RWPE1 (cell line): ENCODE data around the gene ATP2B3.
A peak's percentile ranks its signal among the peaks of the same experiment; 100 is the strongest.

Source experiments
- CTCF ChIA-PET: fragments of 350-600 bp; sonication (Branson Sonifier 250); formaldehyde crosslinking; extraction: SDS; loops from one replicate; lab custom pipeline; 2021; lab: Yijun Ruan, JAX
- POLR2A ChIA-PET: fragments of 400-600 bp; formaldehyde crosslinking; extraction: SDS; loops from one replicate; lab custom pipeline; 2020; ENCODE audit warnings: antibody characterized with exemption; ENCODE audit not compliant: low non-redundant PET; lab: Yijun Ruan, JAX
- DNase-seq: peaks from one replicate; pipeline ENCODE4 v3.0.0; 2012; ENCODE audit warnings: low spot score
- H3K27ac ChIP-seq: fragments of 450-650 bp; 2 replicates; pipeline ENCODE4 v1.5.1; 2017
- CTCF ChIP-seq: fragments of 450-650 bp; conservative IDR thresholded peaks from 2 replicates; pipeline ENCODE4 v1.5.1; 2017; ENCODE audit warnings: low read depth, mild to moderate bottlenecking

Gene ATP2B3

GRCh38 chrX:153606503-153606902, 89.1 kb downstream of the ATP2B3 start:
- DNase-seq, result no peak
- TF ChIP-seq CTCF, result no peak
- ChIA-PET CTCF (interaction anchor here (0.7 to 1.1 kb wide), 2 partner anchors 62 to 257 kb away, joined by 3 read pairs; no protein-coding TSS in a partner anchor), POLR2A (no interaction called here)
- no peak overlapping the region for H3K27ac ChIP-seq

DNA sequence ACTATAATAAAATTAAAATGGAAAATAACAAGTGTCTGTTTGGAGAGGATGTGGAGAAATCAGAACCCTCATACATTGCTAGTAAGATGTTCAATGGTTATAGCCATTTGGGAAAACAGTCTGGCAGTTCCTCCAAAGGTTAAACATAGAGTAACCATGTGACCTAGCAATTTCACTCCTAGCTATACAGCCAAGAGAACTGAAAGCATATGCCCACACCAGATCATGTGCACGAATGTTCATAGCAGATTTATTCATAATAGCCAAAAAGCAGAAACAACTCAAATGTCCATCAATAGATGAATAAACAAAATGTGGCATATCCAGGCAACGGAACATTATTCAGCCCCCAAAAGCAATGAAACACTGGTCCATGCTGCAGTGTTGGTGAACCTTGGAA, 90.9 kb downstream of the ATP2B3 start:
- POLR2A ChIA-PET, result no interaction called here
- no peak for TF ChIP-seq CTCF
- CTCF ChIA-PET, result no interaction called here
- DNase-seq, result no peak
- H3K27ac ChIP-seq, result no peak overlapping the region

DNA sequence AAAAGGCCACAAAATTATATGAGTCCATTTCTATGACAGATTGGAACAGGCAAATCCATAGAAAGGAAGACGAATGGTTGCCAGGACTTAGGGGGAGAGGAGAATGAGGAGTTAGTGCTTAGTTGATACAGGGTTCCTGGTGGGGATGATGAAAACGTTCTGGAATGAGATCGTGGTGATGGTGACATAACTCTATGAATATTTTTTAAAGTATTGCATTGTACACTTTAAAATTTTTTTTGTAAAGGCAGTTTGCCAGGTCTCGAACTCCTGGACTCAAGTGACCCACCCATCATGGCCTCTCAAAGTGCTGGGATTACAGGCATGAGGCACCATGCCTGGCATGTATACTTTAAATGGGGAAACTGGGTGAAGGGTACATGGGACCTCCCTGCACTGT, 91.4 kb downstream of the ATP2B3 start:
- ChIA-PET POLR2A (no interaction called here), CTCF (interaction anchor here (0.6 to 1.4 kb wide), 4 partner anchors 9 to 59 kb away, joined by 3 to 12 read pairs (median 4); no protein-coding TSS in a partner anchor)
- TF ChIP-seq CTCF, result no peak
- H3K27ac ChIP-seq, result no peak overlapping the region
- no peak for DNase-seq

DNA sequence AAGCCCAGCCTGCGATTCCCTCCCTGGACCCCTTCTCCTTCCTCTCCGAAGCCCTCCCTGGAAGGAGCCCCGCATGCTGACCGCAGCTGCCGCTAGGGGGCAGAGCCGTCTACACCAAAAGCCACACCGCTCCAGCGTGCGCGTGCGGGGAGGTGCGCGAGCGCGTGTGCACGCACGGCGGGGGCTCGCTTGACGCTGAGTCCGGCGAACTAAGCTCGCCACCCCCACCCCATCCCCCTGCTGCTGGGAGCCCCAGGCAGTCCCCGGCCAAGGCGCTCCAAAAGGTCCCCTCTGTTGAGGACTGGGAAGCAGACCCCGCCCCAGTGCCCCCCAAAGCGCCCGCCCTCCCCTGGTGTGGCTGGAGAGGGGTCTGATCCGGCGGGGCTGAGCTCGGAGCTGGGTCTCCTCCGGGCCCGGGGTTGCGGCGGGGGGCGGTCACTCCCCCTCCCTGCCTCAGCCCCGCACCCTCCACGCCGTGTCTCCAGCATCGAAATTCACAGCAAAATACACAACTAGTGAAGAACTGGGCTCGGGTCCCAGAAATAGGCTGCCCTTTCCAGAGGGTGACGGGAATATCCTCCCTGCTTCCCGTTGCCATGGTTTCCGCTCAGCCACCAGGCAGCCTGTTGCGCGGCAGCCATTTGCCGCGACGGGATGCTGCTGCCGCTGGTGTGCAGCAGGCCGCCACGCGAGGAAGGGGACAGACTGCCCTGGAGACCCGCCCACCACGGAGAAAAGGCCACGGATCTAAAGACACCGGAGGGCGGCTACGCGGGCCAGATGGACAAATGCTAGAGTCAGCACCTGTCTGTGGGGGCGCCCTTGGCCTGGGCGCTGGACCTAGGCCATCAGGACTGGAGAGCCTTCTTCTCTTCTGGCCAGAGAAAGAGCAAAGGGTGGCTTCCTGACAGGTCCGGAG, 92.7 kb downstream of the ATP2B3 start:
- POLR2A ChIA-PET, result no interaction called here
- CTCF ChIA-PET, result interaction anchor here (0.6 to 1.4 kb wide), 10 partner anchors 8 to 189 kb away, joined by 3 to 12 read pairs (median 4); no protein-coding TSS in a partner anchor
- no peak overlapping the region for H3K27ac ChIP-seq
- peak; percentile 71 for TF ChIP-seq CTCF
- peak; percentile 38 for DNase-seq

DNA sequence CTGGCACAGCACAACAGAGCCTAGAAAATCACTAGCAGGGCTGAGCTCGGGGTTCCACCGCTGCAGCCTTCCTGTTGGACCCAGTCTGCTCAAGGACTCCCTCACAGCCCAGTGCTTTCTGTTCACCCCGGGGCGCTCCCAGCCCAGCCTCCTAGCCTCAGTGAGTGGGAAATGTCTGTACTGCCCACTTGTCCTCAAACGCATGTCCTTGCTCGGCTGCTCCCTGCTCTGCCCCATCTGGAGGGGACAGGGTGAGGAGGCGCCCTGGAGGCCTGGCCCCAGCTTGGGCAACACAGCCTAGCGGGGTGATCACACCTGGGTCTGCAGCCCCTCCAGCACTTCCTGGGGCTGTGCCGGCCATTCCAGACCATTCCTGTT, 93.4 kb downstream of the ATP2B3 start:
- TF ChIP-seq CTCF, result no peak
- DNase-seq, result no peak
- ChIA-PET CTCF (interaction anchor here (0.7 kb wide), 1 partner anchor 18 kb away, joined by 3 read pairs; no protein-coding TSS in a partner anchor), POLR2A (no interaction called here)
- H3K27ac ChIP-seq, result no peak overlapping the region

- no peak for DNase-seq
- POLR2A ChIA-PET, result no interaction called here
- CTCF ChIA-PET, result interaction anchor here (0.6 to 0.7 kb wide), 2 partner anchors 57 to 85 kb away, joined by 3 read pairs; no protein-coding TSS in a partner anchor
- H3K27ac ChIP-seq, result no peak overlapping the region
- no peak for TF ChIP-seq CTCF
These were observed 94.1 kb downstream of the ATP2B3 start for GRCh38 chrX:153611298-153612095.
